ENCODE results near the gene APH1B. TPM values are rescaled to one million over a fixed set of nuclear protein-coding genes. Genes with fewer than 3 reads are reported as not detected.
A peak's percentile ranks its signal among the peaks of the same experiment; 100 is the strongest.
"Not testable (repeated sequence)": the region's sequence is repeated elsewhere in the genome, so short reads cannot be mapped to it uniquely, and the experiment has no call there.

The APH1B gene
- 0.84 and 5.2 TPM in 2 replicates for total RNA-seq (2014; rRNA removed; shearing (Covaris generic); ENCODE audit: low replicate concordance)

GRCh38 chr15:63277038-63277892 is at the start of gene APH1B:
APH1B (plus strand) TSS chr15:63277605; CDS start chr15:63277624, 19 bp downstream.
- Histone ChIP-seq H3K9me3 (no peaks in the 10 kb centered on the region), H3K27me3 (no peaks in the 10 kb centered on the region), H3K36me3 (no peaks in the 10 kb centered on the region), H3K4me3 (peak within 1 kb of the TSS; percentile 66)
- DNase-seq, result peak; percentile 81

GRCh38 chr15:63227689-63228088 is 49.7 kb upstream of the APH1B start:
- Histone ChIP-seq H3K4me3 (no peak overlapping the region), H3K36me3 (no peaks in the 10 kb centered on the region), H3K27me3 (no peaks in the 10 kb centered on the region), H3K9me3 (no peaks in the 10 kb centered on the region)
- no peak for DNase-seq

- Histone ChIP-seq H3K4me3 (no peak overlapping the region), H3K27me3 (no peaks in the 10 kb centered on the region), H3K36me3 (no peaks in the 10 kb centered on the region), H3K9me3 (no peaks in the 10 kb centered on the region)
- no peak for DNase-seq
These were observed 46.2 kb upstream of the APH1B start for GRCh38 chr15:63231206-63231605.

GRCh38 chr15:63231706-63232105 is 45.7 kb upstream of the APH1B start:
- H3K27me3 ChIP-seq, result no peaks in the 10 kb centered on the region
- no peak overlapping the region for H3K4me3 ChIP-seq
- DNase-seq, result no peak

GRCh38 chr15:63232405-63232804 is 45.0 kb upstream of the APH1B start:
- no peak overlapping the region for H3K4me3 ChIP-seq
- H3K36me3 ChIP-seq, result no peaks in the 10 kb centered on the region
- H3K27me3 ChIP-seq, result no peaks in the 10 kb centered on the region
- no peak for DNase-seq
- no peaks in the 10 kb centered on the region for H3K9me3 ChIP-seq

More at GRCh38 chr15:63231706-63232105, 45.7 kb upstream of the APH1B start:
- no peaks in the 10 kb centered on the region for H3K36me3 ChIP-seq
- no peaks in the 10 kb centered on the region for H3K9me3 ChIP-seq

- no peaks in the 10 kb centered on the region for H3K27me3 ChIP-seq
- H3K9me3 ChIP-seq, result no peaks in the 10 kb centered on the region; the same call in 1 of the 2 replicates
- no peaks in the 10 kb centered on the region for H3K36me3 ChIP-seq
- no peak overlapping the region for H3K4me3 ChIP-seq
- DNase-seq, result no peak
These were observed 44.5 kb upstream of the APH1B start for GRCh38 chr15:63232943-63233342.

GRCh38 chr15:63233667-63234423 is 43.6 kb upstream of the APH1B start:
- Histone ChIP-seq H3K27me3 (no peaks in the 10 kb centered on the region), H3K9me3 (no peaks in the 10 kb centered on the region; the same call in 1 of the 2 replicates), H3K36me3 (no peaks in the 10 kb centered on the region), H3K4me3 (no peak overlapping the region)
- no peak for DNase-seq

DNA sequence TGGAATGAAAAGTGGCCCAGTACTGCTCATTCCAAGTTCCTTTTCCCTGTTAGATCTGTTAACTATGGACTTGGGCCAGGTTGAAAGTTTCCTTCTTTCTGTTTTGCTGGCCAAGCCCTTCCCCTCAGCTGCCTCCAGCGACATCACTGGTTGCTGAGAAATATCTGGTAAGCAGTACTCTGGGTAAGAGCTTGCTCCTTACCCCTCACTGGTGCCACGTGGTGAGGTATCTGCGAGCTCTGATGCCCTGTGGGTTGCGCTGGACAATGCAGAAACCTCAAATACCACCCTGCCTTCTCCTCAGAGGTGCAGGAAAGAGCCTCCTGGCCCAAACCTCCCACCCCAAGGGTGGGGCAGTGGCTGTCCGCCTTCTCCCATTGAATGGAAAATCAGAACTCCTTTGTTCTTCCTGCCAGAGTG is 42.9 kb upstream of the APH1B start:
- peak; percentile 65 for DNase-seq
- H3K9me3 ChIP-seq, result no peaks in the 10 kb centered on the region; the same call in 1 of the 2 replicates
- H3K4me3 ChIP-seq, result no peak overlapping the region
- no peaks in the 10 kb centered on the region for H3K36me3 ChIP-seq
- no peaks in the 10 kb centered on the region for H3K27me3 ChIP-seq

DNA sequence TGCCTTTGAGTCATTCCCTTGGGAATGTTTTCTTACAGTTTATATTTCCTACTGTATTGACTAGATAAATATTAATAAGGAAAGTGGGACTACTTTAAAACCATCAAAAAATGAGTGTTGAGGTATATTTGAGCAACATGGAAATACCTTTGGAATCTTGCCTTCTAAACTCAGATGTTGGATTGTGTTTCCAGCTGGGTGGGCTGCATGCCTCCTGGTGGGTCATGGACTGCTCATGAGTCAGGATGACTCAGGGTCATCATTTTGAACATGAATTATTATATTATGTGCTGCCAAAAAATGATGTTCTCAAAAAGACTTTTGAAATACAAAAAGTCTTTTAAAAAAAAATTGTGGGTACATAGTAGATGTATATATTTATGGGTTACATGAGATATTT is 41.1 kb upstream of the APH1B start:
- no peak overlapping the region for H3K4me3 ChIP-seq
- H3K9me3 ChIP-seq, result no peaks in the 10 kb centered on the region; the same call in 1 of the 2 replicates

DNA sequence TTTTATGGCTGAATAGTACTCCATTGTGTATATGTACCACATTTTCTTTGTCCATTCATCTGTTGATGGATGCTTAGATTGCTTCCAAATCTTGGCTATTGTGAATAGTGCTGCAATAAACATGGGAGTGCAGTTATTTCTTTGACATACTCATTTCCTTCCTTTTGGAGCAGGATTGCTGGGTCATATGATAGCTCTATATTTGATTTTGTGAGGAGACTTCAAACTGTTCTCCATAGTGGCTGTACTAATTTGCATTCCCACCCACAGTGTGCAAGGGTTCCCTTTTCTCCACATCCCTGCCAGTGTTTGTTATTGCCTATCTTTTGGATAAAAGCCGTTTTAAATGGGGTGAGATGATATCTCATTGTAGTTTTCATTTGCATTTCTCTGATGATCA is 40.3 kb upstream of the APH1B start:
- H3K9me3 ChIP-seq, H3K27me3 ChIP-seq, DNase-seq, H3K4me3 ChIP-seq, H3K36me3 ChIP-seq: not testable (repeated sequence)

More for the DNA sequence above, 41.1 kb upstream of the APH1B start:
- DNase-seq, result peak; percentile 76
- no peaks in the 10 kb centered on the region for H3K27me3 ChIP-seq
- no peaks in the 10 kb centered on the region for H3K36me3 ChIP-seq

DNA sequence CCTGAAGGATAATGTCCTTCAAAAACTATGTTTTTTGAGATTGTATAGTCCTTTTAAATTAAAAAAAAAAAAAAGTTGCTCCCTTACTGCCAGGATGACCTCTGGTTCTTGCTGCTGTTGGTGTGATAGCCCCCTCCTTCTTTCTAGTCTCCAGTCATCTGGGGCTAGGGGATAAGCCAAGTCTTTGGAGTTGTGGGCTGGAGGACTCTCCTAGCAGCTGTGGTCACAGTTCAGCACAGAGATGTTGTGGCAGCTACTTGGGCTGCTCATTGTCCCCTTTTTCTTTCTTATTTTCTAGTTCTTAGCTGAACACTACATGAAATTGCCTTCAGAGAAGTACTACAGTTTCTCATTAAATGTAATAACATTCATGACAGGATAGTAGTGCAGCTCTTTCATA is 39.2 kb upstream of the APH1B start:
- no peak overlapping the region for H3K4me3 ChIP-seq
- peaks cover 2% of the 10 kb centered on the region; the same call in 1 of the 2 replicates for H3K9me3 ChIP-seq
- no peak for DNase-seq
- H3K36me3 ChIP-seq, result no peaks in the 10 kb centered on the region
- H3K27me3 ChIP-seq, result no peaks in the 10 kb centered on the region

- peak; percentile 40 for DNase-seq
- H3K9me3 ChIP-seq, result peaks cover 2% of the 10 kb centered on the region; the same call in 1 of the 2 replicates
These were observed 38.6 kb upstream of the APH1B start for GRCh38 chr15:63238796-63239195.

GRCh38 chr15:63240109-63240508 is 37.3 kb upstream of the APH1B start:
- H3K4me3 ChIP-seq, result no peak overlapping the region
- peaks cover 5% of the 10 kb centered on the region; the same call in 1 of the 2 replicates for H3K9me3 ChIP-seq
- no peaks in the 10 kb centered on the region for H3K27me3 ChIP-seq
- no peak for DNase-seq
- no peaks in the 10 kb centered on the region; the same call in 1 of the 2 replicates for H3K36me3 ChIP-seq

More at GRCh38 chr15:63238796-63239195, 38.6 kb upstream of the APH1B start:
- no peaks in the 10 kb centered on the region for H3K27me3 ChIP-seq
- no peaks in the 10 kb centered on the region for H3K36me3 ChIP-seq
- H3K4me3 ChIP-seq, result no peak overlapping the region

DNA sequence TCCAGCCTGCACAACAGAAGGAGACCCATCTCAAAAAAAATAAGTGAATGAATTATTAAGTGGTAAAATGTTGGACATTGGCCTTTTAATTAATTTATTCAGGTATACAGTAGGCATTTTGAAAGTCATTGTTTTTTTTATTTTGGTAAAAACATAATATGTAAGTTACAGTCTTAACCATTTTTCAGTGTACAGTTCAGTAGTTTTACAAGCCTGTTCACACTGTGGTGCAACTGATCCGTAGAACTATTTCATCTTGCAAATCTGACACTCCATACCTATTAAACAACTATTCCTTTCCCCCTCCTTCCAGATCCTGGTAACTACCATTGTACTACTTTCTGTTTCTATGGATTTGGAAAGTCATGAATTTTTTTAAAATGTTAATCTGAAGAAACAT is 36.1 kb upstream of the APH1B start:
- Histone ChIP-seq H3K4me3 (no peak overlapping the region), H3K27me3 (no peaks in the 10 kb centered on the region), H3K36me3 (peaks cover 3% of the 10 kb centered on the region; the same call in 1 of the 2 replicates), H3K9me3 (peaks cover 5% of the 10 kb centered on the region; the same call in 1 of the 2 replicates)
- DNase-seq, result no peak

GRCh38 chr15:63243101-63243500 is 34.3 kb upstream of the APH1B start:
- H3K27me3 ChIP-seq, result no peaks in the 10 kb centered on the region

GRCh38 chr15:63243776-63244175 is 33.6 kb upstream of the APH1B start:
- H3K27me3 ChIP-seq, result no peaks in the 10 kb centered on the region
- peaks cover 8% of the 10 kb centered on the region; the same call in 1 of the 2 replicates for H3K36me3 ChIP-seq
- peaks cover 5% of the 10 kb centered on the region; the same call in 1 of the 2 replicates for H3K9me3 ChIP-seq
- H3K4me3 ChIP-seq, result no peak overlapping the region
- no peak for DNase-seq

More at GRCh38 chr15:63243101-63243500, 34.3 kb upstream of the APH1B start:
- Histone ChIP-seq H3K36me3 (peaks cover 8% of the 10 kb centered on the region; the same call in 1 of the 2 replicates), H3K4me3 (no peak overlapping the region), H3K9me3 (peaks cover 5% of the 10 kb centered on the region; the same call in 1 of the 2 replicates)
- DNase-seq, result peak; percentile 66

GRCh38 chr15:63244399-63244798 is 33.0 kb upstream of the APH1B start:
- Histone ChIP-seq H3K27me3 (no peaks in the 10 kb centered on the region), H3K4me3 (no peak overlapping the region), H3K36me3 (peaks cover 8% of the 10 kb centered on the region; the same call in 1 of the 2 replicates), H3K9me3 (peaks cover 5% of the 10 kb centered on the region; the same call in 1 of the 2 replicates)
- no peak for DNase-seq
